Brain pericyte (primary cell): Measurements from ENCODE around the gene TMEM89.

Experiments
- DNase-seq: peaks from one replicate; pipeline ENCODE4 v3.0.0-alpha.2; 2012; ENCODE audit warnings: low read depth, low spot score

Gene TMEM89

GRCh38 chr3:48591436-48591835, 30.1 kb downstream of the TMEM89 start:
- DNase-seq = no peak

- DNase-seq = no peak
These were observed 33.3 kb downstream of the TMEM89 start for GRCh38 chr3:48588230-48588629.

- DNase-seq = no peak
These were observed 33.9 kb downstream of the TMEM89 start for GRCh38 chr3:48587686-48588085.

GRCh38 chr3:48585411-48585810, 36.2 kb downstream of the TMEM89 start:
- no peak for DNase-seq

- DNase-seq = no peak
These were observed 36.7 kb downstream of the TMEM89 start for GRCh38 chr3:48584836-48585235.

- DNase-seq = no peak
These were observed 39.7 kb downstream of the TMEM89 start for GRCh38 chr3:48581621-48582481.

GRCh38 chr3:48576647-48577046, 44.9 kb downstream of the TMEM89 start:
- no peak for DNase-seq

GRCh38 chr3:48575366-48575765, 46.2 kb downstream of the TMEM89 start:
- DNase-seq = no peak

- no peak for DNase-seq
These were observed 47.5 kb downstream of the TMEM89 start for GRCh38 chr3:48573973-48574585.

- no peak for DNase-seq
These were observed 49.1 kb downstream of the TMEM89 start for GRCh38 chr3:48572517-48572916.

GRCh38 chr3:48571938-48572337, 49.6 kb downstream of the TMEM89 start:
- DNase-seq = no peak
